ENCODE results near the gene TMED10.
A peak's percentile ranks its signal among the peaks of the same experiment; 100 is the strongest.

GRCh38 chr14:75084513-75084912 is 91.9 kb downstream of the TMED10 start:
- TF ChIP-seq CTCF (IDR thresholded peaks at IDR 0.05) (peak; percentile 19), EZH2phosphoT487 (IDR thresholded peaks at IDR 0.05) (no peak)

Measured in neural progenitor cell (in vitro differentiated cells).